Activated T-cell treated with anti-CD3 and anti-CD28 coated beads, Interleukin-2, amount 50 U/mL, for 72 hours (primary cell): ENCODE data around the gene GPR146. TPM values are rescaled to one million over a fixed set of nuclear protein-coding genes. Genes with fewer than 3 reads are reported as not detected.
A peak's percentile ranks its signal among the peaks of the same experiment; 100 is the strongest.

Experiments used
- ATAC-seq, 2 donors: fragments of 150-1000 bp; cut with Tn5 transposase; replicated peaks in 1 of 2; 2 replicates each; pipeline ENCODE4 v1.10.0; 2021; ENCODE audit warnings: moderate library complexity in 2 of 2, mild to moderate bottlenecking in 1 of 2
- DNase-seq, 2 donors: peaks; one replicate each; pipeline ENCODE4 v3.0.0; 2021 to 2022; ENCODE audit warnings: mixed read lengths in 1 of 2
- H3K27ac Mint-ChIP-seq: one replicate; pipeline ENCODE4 v1.8.0; 2022; ENCODE audit warnings: mild to moderate bottlenecking, moderate library complexity, mixed read lengths
- H3K27me3 Mint-ChIP-seq: one replicate; pipeline ENCODE4 v1.8.0; 2022; ENCODE audit warnings: low read depth, mixed read lengths
- H3K36me3 Mint-ChIP-seq, 2 donors: one replicate each; pipeline ENCODE4 v1.8.0; 2022; ENCODE audit warnings: mixed read lengths in 2 of 2, mild to moderate bottlenecking in 1 of 2; ENCODE audit not compliant: insufficient read depth in 2 of 2
- H3K4me1 Mint-ChIP-seq: one replicate; pipeline ENCODE4 v1.8.0; 2022; ENCODE audit warnings: low read depth, mixed read lengths
- H3K4me3 Mint-ChIP-seq, 2 donors: one replicate each; pipeline ENCODE4 v1.8.0; 2022; ENCODE audit warnings: mild to moderate bottlenecking in 2 of 2, mixed read lengths in 2 of 2, moderate library complexity in 2 of 2
- H3K9me3 Mint-ChIP-seq, 2 donors: one replicate each; pipeline ENCODE4 v1.8.0; 2022; ENCODE audit warnings: mixed read lengths in 2 of 2
- total RNA-seq, 2 donors: library from RNA; stranded (reverse); gene quantifications; one replicate each; pipeline ENCODE4 v1.2.3, GENCODE V29; 2022

The GPR146 gene
- total RNA-seq, 2 donors from 2014 or later: 0.91 to 2.7 TPM

DNA sequence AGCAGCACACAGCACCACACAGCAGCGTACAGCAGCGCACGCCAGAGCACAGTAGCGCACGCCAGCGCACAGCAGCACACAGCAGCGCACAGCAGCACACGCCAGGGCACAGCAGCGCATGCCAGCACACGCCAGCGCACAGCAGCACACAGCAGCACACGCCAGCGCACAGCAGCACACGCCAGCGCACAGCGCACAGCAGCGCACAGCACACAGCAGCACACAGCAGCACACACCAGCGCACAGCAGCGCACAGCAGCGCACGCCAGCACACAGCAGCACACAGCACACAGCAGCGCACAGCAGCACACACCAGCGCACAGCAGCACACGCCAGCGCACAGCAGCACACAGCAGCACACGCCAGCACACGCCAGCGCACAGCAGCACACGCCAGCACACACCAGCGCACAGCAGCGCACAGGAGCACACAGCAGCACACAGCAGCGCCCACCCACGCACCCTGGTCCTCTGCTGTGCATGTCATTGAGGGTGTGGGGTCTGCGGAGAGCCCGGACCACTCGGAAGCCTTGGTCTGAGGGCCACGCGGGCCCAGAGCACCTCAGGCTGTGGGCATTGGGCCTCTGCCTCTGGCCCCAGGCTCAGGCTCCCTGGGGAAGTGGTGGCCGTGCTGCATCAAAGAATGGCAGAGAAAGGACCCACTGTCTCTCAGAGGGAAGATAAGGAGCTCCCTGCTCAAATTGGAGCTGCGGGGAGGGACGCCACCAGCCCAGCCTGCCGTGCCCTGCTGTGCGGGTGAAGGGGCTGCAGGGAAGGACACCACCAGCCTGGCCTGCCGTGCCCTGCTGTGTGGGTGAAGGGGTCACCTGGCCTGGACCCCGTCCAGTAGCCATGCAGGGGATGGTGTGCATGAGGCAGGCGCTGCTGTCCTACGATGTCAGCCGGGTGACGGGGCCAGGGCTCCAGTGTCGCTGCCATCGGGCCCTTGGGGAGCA is 27.5 kb upstream of the GPR146 start:
- Mint-ChIP-seq H3K9me3 (no peaks in the 10 kb centered on the region), H3K4me3 (no peak overlapping the region), H3K36me3 (peaks cover 2% of the 10 kb centered on the region in 2 donors), H3K27me3 (no peaks in the 10 kb centered on the region), H3K4me1 (no peaks in the 10 kb centered on the region), H3K27ac (no peak overlapping the region)
- ATAC-seq (no peak), DNase-seq (no peak)

DNA sequence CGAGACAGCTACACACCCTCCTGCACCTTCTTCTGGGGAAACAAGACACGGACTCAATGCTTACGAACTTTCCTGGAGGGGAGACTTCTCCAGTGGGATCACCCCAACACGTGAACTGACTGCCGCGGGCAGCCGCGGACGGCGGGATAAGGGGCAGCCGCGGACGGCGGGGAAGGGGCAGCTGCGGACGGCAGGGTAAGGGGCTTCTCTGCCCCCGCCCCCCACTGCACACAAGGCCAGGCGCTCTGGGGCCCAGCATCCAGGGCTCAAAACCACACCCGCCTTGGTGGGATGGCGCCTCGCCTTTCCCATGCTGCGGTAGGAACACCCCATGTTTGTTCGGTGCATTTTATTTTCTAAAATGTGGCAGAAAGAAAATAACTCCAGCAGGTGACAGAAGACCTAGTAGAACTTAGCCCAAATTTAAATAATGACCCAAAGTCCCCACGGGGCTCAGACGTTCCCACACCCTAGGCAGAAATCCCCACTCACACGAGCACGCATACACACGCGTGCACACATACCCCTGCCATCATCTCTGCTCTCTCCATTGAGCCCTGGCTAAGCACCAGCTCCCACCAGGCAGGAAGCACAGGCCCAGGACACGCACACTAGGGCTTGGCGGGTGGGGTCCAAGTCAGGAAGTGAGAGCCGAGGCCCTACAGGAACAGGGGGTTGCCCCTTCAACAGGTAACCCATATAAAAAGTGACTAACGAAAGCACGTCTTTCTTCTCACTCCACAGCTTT is 26.6 kb upstream of the GPR146 start:
- no peaks in the 10 kb centered on the region for H3K9me3 Mint-ChIP-seq
- peaks cover 2 to 3% of the 10 kb centered on the region in 2 donors for H3K36me3 Mint-ChIP-seq
- no peak overlapping the region for H3K4me3 Mint-ChIP-seq
- ATAC-seq (no peak), DNase-seq (no peak)
- H3K4me1 Mint-ChIP-seq: no peaks in the 10 kb centered on the region
- no peak overlapping the region for H3K27ac Mint-ChIP-seq
- no peaks in the 10 kb centered on the region for H3K27me3 Mint-ChIP-seq

DNA sequence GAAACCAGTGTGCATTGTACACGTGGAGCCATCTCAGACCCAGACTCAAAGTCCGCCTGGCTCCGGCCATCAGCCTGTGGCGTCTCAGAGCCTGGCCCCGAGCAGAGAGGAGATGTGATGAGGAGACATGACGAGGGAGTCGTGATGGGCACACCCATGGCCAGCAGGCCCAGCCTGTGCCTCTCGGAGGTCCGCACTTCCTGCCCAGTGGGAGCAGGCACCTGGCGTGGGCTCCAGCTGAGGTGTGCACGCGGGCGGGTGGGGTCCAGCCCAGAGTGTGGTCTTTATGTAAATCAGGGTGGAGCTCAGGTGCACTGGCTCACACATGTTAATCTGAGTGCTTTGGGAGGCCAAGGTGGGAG is 26.0 kb upstream of the GPR146 start:
- Mint-ChIP-seq H3K27ac (no peak overlapping the region), H3K36me3 (peaks cover 2 to 3% of the 10 kb centered on the region in 2 donors), H3K4me3 (no peak overlapping the region), H3K9me3 (no peaks in the 10 kb centered on the region), H3K27me3 (no peaks in the 10 kb centered on the region), H3K4me1 (no peaks in the 10 kb centered on the region)
- DNase-seq (no peak), ATAC-seq (no peak)

DNA sequence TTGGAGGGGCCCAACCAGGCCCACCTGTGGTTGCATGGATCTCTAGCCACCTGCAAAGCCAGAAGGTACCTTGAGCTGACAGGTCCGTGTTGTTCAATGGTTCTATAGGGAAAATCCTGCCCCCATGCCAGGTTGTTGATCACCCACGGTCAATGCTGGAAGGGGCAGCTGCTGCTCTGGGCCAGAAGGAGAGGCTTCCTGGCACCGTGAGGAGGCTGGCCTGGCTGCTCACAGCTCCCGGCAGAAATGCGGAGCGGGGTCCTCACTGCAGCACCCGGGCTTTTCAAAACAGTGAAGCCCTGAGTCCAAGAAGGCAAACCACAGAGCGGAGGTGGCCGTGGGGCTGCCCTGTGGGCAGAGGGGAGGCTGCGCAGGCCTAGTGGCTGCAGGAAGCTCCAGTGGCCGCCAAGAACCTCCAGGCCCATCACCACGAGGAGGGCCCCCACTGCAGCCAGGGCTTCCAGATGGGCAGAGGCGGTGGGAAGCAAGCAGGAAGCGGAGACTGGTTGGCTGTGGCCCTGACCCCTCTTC is 25.0 kb upstream of the GPR146 start:
- H3K36me3 Mint-ChIP-seq: peaks cover 2 to 3% of the 10 kb centered on the region in 2 donors
- no peaks in the 10 kb centered on the region for H3K4me1 Mint-ChIP-seq
- no peak overlapping the region for H3K4me3 Mint-ChIP-seq
- H3K27me3 Mint-ChIP-seq: no peaks in the 10 kb centered on the region
- DNase-seq: no peak
- H3K9me3 Mint-ChIP-seq: peaks cover 0 to 2% of the 10 kb centered on the region in 2 donors
- H3K27ac Mint-ChIP-seq: no peak overlapping the region
- ATAC-seq: no peak

DNA sequence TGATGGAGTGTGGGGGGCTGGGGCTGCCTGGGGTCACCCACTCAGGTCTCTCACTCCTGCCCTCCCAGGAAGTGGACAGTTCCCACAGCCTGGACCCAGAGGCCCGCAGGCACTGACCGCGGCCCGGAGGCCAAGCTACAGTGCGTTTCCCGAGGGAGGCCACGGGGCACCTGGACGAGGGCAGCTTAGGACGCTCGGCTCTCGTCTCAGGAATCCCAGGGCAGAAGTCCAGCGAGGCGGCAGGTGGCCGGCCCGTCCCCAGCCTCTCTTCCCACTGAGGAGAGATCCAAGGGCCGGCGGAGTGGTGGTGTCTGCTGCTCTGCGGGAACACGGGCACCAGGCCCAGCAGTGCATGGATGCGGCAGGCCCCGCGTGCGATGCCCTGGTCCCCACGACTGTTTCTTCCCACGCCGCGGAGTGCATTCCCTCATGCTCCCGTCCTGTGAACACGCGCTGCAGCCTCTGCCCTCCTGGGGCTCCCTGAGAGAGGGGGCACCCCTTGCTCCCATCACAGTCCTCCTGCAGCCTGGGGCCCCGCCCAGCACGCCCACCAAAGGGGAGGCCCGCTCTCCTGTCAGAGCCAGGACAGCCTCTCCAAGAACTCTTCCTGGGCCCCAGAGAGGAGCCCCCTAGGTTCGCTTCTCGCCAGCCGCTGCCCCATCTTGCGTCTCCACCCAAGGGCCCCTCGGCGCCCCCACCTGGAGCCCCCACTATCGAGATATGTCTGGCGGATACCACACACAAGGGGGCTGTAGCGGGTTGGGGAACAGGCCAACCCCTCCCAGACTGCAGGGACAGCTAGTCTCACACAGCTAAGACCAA is 24.3 kb upstream of the GPR146 start:
- H3K9me3 Mint-ChIP-seq: peaks cover 0 to 2% of the 10 kb centered on the region in 2 donors
- ATAC-seq (no peak), DNase-seq (no peak)
- H3K27me3 Mint-ChIP-seq: no peaks in the 10 kb centered on the region
- no peak overlapping the region for H3K27ac Mint-ChIP-seq
- H3K4me3 Mint-ChIP-seq: no peak overlapping the region
- H3K4me1 Mint-ChIP-seq: no peaks in the 10 kb centered on the region
- peaks cover 2 to 3% of the 10 kb centered on the region in 2 donors for H3K36me3 Mint-ChIP-seq

DNA sequence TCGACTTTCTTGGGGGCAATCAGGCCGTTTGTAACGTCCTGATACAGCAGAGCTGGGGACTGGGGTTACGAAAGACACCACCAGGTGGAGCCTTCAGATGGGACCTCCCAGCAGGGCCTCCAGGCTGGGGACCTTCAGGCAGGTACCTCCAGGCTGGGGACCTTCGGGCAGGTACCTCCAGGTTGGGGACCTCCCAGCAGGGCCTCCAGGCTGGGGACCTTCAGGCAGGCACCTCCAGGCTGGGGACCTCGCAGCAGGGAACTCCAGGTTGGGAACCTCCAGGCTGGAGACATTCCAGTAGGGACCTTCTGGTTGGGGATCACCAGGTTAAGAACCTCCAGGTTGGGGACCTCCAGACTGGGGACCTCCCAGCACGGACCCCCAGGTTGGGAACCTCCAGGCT is 23.5 kb upstream of the GPR146 start:
- H3K4me1 Mint-ChIP-seq: no peaks in the 10 kb centered on the region
- H3K27ac Mint-ChIP-seq: no peak overlapping the region
- peak in 1 of 2 donors; percentile 27 for ATAC-seq

DNA sequence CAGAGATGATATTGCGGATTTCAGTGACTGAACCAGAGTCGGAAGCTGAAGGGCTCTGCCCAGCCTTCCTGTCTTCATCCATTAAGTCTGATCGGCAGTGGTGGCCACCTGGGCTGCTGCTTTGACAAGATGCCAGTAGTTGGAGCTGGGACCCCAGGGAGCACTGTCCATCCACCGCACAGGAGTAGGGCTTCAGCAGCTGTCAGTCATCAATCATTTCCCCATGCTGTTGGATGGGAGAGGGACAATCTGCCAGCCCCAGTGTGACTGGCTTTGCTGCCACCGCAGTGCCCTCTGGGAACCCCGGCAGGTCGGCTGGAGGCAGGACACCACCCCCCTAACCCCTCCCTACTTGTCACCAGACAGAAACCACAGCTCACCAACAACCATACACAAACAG is 23.0 kb upstream of the GPR146 start:
- H3K4me3 Mint-ChIP-seq: no peak overlapping the region
- H3K9me3 Mint-ChIP-seq: peaks cover 0 to 2% of the 10 kb centered on the region in 2 donors
- H3K27me3 Mint-ChIP-seq: no peaks in the 10 kb centered on the region
- H3K27ac Mint-ChIP-seq: no peak overlapping the region
- H3K4me1 Mint-ChIP-seq: no peaks in the 10 kb centered on the region
- peaks cover 2 to 3% of the 10 kb centered on the region in 2 donors for H3K36me3 Mint-ChIP-seq
- ATAC-seq: no peak
- DNase-seq: no peak

More for the DNA sequence above, 23.5 kb upstream of the GPR146 start:
- Mint-ChIP-seq H3K27me3 (no peaks in the 10 kb centered on the region), H3K9me3 (peaks cover 0 to 2% of the 10 kb centered on the region in 2 donors), H3K36me3 (peaks cover 2 to 3% of the 10 kb centered on the region in 2 donors), H3K4me3 (no peak overlapping the region)
- DNase-seq: no peak

DNA sequence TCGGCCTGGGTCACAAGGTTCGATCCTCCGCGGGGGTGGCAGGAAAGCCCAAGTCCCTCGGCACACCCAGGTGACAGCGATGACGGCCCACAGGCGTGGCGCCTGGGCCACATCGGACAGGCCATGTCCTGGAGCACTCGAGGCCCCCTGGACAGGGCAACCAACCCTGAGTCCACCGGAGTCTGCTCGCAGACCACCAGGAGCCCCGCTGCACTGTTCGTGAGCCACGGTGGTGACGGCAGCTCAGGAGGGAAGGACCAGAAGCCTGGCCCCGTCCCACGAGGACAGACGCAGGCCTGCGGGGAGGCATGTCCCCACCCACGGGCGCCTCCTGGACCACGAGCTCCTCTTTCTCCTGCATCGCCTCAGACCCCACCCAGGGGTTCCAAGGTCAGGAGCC is 22.4 kb upstream of the GPR146 start:
- no peak for ATAC-seq
- no peaks in the 10 kb centered on the region for H3K27me3 Mint-ChIP-seq

DNA sequence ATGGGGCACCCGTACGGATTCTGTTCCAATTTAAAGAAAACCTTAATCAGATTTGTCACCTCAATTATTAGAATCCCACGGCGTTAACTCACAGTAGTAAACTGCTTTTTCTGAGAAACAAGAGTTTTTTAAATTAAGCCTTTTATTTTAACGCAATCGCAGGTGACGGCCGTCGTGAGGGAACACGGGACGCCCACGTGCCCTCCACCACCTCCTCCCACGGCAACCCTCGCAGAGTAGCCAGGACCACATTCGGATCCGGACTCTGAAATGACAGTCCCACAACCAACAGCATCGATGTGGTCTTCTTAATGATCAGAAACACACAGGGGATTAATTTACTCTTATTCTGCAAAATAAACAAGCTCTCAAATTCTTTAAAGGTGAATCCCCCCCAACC is 22.0 kb upstream of the GPR146 start:
- no peaks in the 10 kb centered on the region for H3K4me1 Mint-ChIP-seq
- ATAC-seq (no peak), DNase-seq (no peak)
- peaks cover 0 to 2% of the 10 kb centered on the region in 2 donors for H3K9me3 Mint-ChIP-seq
- H3K36me3 Mint-ChIP-seq: peaks cover 2 to 3% of the 10 kb centered on the region in 2 donors
- H3K27ac Mint-ChIP-seq: no peak overlapping the region
- no peak overlapping the region for H3K4me3 Mint-ChIP-seq
- no peaks in the 10 kb centered on the region for H3K27me3 Mint-ChIP-seq

More for the DNA sequence above, 22.4 kb upstream of the GPR146 start:
- Mint-ChIP-seq H3K27ac (no peak overlapping the region), H3K9me3 (peaks cover 0 to 2% of the 10 kb centered on the region in 2 donors), H3K36me3 (peaks cover 2 to 3% of the 10 kb centered on the region in 2 donors), H3K4me3 (no peak overlapping the region), H3K4me1 (no peaks in the 10 kb centered on the region)
- no peak for DNase-seq

DNA sequence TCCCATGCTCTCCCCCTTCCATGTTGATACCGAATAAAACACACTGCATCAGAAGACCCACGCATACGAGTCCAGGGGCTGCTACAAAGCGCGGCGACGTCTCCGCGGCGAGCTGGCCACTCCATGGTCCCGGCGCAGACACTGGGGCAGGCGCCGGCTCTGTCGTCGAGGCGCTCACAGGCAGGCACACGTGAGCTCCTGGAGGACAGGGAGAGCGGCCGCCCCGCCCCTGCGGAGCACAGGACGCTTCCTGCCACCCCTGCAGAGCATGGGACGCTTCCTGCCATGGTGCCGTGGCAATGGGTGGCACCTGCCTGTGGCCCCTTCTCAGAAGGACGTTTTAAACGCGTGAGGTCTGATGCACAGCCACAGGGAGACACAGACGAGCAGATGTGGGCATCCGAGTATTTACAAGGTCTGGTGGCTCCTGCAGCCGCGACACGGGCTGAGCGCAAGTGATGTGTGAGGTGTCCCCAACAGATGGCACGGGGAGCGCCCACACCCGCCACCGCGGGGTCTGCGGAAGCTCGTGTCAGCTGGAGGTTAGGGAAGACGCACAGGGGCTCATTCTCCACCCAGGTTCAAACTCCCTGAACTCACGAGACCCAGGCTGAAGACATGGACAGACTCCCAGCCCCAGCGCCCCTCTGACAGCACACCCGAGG is 21.4 kb upstream of the GPR146 start:
- DNase-seq (no peak), ATAC-seq (no peak)
- Mint-ChIP-seq H3K27me3 (no peaks in the 10 kb centered on the region), H3K9me3 (peaks cover 0 to 2% of the 10 kb centered on the region in 2 donors), H3K27ac (no peak overlapping the region), H3K4me1 (no peaks in the 10 kb centered on the region), H3K36me3 (peaks cover 2 to 3% of the 10 kb centered on the region in 2 donors), H3K4me3 (no peak overlapping the region)

DNA sequence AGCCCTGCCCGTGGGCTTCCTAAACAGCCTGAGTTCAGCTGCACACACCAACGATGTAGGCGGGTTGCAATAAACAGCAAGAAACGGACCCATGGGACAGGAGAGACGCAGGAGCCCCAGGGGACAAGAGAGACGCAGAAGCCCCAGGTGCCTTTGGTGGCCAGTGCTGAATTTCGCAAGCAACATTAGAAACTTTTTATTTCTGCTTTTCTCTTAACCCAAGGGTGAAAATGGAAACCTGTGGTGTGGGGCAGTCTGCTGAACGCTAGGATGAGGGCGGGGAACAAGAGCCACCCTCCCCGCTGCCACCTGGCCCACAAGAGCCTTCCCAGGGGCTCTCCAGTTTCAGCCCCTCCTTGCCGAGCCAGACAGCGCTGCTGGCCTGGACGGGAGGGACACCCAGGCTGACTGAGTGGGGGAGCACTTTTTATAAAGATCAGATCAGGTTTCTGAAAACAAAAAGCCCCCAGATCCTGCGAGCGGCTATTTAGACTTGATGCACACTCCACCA is 20.0 kb upstream of the GPR146 start:
- Mint-ChIP-seq H3K4me1 (peaks cover 8% of the 10 kb centered on the region), H3K27ac (no peak overlapping the region), H3K4me3 (no peak overlapping the region), H3K9me3 (peaks cover 0 to 2% of the 10 kb centered on the region in 2 donors), H3K36me3 (peaks cover 2 to 3% of the 10 kb centered on the region in 2 donors), H3K27me3 (no peaks in the 10 kb centered on the region)
- DNase-seq: no peak
- no peak for ATAC-seq
